Cardiac ventricle fibroblast (primary cell): ENCODE data around the gene TMEM98. TPM values are rescaled to one million over a fixed set of nuclear protein-coding genes. Genes with fewer than 3 reads are reported as not detected.

Experiments
- total RNA-seq: library from RNA; depleted of rRNA; stranded (reverse); fragments of >200 nt; gene quantifications from 2 replicates; pipeline ENCODE4 v1.2.3, GENCODE V29; 2015

The TMEM98 gene, protein sequence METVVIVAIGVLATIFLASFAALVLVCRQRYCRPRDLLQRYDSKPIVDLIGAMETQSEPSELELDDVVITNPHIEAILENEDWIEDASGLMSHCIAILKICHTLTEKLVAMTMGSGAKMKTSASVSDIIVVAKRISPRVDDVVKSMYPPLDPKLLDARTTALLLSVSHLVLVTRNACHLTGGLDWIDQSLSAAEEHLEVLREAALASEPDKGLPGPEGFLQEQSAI
- 131 and 144 TPM in 2 replicates for total RNA-seq

DNA sequence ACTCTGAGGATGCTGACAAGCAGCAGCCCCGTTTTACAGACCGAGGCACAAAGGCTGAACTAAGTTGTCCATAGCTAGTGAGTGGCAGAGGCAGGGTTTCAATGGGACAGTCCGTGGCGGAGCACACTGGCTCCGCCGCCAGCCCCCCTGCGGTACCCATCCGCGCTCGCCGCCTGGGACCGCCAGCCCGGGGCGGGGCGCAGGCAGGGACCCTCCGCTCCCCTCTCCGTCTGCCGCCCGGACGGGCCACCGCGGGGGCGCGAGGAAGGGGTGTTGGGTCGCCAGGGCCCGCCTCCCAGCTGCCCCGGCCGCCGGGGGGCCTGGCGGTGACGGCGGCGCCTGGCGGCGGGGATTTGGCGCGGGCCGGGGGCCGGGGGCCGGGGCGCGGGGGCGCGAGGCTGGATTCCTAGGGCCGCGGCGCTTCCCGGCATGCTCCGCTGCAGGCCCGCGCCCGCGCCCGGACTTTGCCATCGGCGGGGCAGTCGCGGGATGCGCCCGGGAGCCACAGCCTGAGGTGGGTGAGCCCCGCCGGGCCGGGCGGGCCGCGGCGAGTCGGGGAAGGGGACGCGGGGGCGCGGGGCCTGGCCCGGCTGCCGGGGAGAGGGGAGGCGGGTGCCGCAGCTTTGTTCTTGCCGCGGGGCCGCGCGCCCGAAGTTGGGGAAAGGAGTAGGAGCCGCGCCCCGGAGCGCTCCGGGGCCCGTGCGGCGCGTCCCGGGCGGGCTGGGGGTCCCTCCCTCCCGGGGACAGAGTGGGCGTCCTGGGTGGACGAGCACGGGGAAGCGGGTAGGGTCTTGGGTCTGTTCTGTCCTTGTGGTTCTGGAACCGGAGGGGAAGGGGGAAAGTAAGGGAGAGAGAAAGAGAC lies at the start of gene TMEM98:
TSS of gene TMEM98 (plus strand) at position 430 of the 862 bp plus-strand sequence. CDS start 3,376 bp downstream, outside the sequence.

Other genes with a start within 250 kb of the TMEM98 start
- 15.0 and 30.3 TPM in 2 replicates for gene MYO1D, start 51.0 kb upstream of the TMEM98 start, total RNA-seq
- not detected in 2 replicates for gene SPACA3, start 63.7 kb downstream of the TMEM98 start, total RNA-seq